SH-SY5Y (cell line): Measurements from ENCODE around the gene IVL.

Experiments
- GATA2 ChIP-seq: IDR thresholded peaks from 2 replicates; pipeline ENCODE4 v1.6.1; 2011; ENCODE audit warnings: mild to moderate bottlenecking, low read depth, low read length
- GATA3 ChIP-seq: IDR thresholded peaks from 2 replicates; pipeline ENCODE4 v1.6.1; 2011; ENCODE audit warnings: low read depth, mild to moderate bottlenecking, low read length, moderate library complexity

Gene IVL

DNA sequence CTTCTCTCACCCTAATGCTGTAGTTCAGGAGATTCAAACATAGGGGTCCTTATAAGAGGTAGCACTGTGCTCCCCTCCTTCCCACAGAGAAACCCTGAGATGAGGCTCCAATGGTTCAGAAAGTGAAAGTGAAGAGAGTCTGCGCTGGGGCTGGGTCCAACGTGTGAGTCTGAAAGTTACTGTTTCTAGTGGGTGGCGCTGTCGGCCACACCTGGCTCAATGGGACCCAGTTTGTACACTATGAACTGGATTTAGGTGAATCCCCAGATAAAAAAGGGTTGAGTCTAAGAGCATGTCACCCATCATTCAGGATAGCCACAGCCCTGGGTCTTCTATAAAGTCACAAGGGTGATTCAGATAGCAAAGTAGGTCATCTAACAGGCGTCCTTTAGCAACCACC is 27.4 kb upstream of the IVL start:
- TF ChIP-seq GATA2 (no peak), GATA3 (no peak)

DNA sequence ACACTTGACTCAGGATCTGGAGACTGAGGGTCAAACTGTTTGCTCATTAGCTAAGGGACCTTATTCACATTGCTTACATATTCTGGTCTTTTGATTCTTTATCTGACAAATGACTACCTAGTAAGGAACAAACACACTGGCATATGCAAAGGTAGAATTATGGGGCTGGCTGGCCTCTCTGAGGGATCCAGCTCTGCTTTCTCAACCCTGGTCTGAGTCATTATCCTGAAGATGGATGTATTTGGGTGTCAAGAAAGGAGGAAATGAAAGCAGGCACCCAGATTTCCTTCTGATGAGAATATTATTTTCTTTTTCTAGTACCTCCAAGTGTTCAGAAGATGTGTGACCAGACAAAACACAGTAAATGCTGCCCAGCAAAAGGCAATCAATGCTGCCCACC is 24.3 kb upstream of the IVL start:
- TF ChIP-seq GATA2 (no peak), GATA3 (no peak)

DNA sequence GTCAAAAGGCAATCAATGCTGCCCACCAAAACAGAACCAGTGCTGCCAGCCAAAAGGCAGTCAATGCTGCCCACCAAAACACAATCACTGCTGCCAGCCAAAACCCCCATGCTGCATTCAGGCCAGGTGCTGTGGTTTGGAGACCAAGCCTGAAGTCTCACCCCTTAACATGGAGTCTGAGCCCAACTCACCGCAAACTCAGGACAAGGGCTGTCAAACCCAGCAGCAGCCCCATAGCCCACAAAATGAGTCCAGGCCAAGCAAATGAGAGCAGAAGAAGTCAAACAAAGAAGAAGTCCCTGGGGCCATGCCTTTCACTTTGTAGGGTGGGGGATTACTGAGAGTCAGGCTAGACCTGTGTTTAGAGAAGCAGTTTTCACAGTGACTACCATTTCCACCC is 23.8 kb upstream of the IVL start:
- no peak for TF ChIP-seq GATA2

DNA sequence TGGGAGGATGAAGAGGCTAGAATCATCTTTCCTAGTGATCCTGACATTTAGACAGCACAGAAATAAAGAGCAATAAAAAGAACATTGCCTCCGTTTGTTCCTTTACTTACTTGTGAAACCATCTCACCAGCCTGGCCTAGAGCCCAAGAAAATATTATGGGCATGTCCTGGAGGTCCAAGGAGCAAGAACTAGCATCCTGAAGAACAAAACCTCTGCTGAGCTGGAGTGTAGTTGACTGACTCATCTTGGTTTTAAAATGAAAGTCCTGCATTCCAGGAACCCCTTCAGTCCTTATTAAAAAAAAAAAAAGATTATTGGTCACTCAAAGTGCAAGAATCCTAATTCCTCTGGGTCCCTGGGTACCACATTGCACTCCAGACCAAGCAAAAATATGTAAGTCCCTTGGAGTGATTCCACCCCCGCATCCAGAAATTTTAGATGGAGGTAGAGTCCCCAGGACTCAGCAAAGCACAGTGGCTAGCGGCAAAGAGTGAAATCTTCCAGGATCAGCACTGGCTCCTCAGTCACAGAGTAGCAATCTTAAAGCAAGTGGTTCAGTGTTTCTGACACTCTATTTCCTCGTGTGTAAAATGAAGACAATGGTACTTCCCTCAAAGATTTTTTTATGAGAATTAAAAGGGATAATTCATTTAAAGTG is 23.3 kb upstream of the IVL start:
- TF ChIP-seq GATA3 (no peak), GATA2 (no peak)

DNA sequence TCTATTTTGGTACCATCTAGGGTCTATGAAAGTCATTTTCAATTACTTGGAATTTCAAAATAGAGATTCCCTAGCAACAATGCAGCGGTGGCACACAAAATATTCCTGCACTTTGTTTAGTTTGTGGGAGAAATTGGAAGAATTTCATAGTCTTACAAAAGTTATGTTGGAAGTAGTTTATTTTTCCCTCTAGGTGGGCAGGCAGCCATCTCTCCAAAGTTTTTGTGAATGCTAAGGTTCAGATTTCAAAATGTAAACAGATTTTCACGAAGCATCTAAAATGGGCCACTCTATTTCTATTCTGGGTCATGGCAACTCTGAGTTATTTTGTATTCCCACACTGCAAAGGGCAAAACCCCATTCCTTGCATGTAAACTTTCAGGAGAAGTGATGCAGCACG is 22.3 kb upstream of the IVL start:
- no peak for TF ChIP-seq GATA2
- TF ChIP-seq GATA3 = no peak

DNA sequence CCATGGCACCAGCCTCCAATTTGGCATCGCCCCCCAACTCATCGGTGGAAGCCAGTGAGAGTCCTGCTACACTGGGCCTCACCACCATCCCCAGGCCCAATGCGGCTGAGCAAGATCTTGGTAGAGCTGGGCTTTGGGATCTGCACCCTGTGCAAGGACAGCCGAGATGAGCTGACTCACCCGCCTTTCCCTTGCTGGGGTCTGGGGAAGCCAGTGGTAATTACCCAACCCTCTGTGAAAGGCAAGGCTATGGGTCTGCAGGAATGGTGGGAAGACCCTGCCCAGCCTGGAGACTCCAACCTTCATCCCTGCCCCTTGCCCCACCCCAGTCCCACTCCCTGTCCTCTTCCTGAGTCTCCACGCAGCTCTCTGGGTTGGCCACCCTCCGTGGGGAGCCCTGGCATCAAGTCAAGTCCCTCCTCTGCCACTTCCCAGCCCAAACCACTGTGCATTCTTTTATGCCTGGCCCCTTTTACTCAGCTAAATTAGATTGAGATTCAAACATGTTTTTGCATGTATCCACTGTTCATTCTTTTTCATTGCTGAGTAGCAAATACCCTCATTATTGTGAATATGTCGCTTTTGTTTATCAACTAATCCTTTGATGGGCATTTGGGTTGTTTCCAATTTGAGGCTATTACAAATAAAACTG is 21.5 kb upstream of the IVL start:
- TF ChIP-seq GATA3 = no peak
- TF ChIP-seq GATA2 = no peak

DNA sequence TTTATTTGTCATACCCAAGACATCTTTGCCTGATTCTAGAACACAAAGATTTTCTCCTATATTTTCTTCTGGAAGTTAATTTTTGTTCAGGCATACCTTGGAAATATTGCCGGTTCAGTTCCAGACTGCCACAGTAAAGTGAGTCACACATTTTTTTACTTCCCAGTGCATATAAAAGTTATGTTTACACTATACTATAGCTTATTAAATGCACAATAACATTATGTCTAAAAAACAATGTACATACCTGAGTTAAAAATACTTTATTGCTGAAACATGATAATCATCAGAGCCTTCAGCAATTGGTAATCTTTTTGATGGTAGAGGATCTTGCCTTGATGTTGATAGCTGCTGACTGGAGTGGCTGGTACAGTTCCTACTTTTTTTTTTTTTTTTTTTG is 20.2 kb upstream of the IVL start:
- TF ChIP-seq GATA2 (no peak), GATA3 (no peak)

DNA sequence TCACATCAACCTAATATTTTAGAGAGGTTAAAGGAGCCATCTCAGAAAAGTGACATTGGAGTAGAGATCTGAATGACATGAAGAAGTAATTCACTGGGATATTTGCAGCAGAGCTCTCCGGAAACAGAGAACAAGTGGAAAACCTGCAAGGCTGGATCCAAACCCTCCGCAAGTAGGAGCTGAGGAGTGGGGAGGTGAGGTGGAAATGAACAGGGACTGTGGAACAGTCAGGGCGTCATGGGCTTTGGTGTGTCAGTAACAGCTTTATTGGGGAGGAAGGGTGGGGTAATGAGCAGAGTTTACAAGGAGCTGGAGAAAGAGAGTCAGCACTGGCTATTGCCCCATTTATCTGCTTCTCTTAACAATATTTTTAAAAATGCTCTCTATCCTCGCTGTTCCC is 9.3 kb upstream of the IVL start:
- TF ChIP-seq GATA3 (no peak), GATA2 (no peak)

DNA sequence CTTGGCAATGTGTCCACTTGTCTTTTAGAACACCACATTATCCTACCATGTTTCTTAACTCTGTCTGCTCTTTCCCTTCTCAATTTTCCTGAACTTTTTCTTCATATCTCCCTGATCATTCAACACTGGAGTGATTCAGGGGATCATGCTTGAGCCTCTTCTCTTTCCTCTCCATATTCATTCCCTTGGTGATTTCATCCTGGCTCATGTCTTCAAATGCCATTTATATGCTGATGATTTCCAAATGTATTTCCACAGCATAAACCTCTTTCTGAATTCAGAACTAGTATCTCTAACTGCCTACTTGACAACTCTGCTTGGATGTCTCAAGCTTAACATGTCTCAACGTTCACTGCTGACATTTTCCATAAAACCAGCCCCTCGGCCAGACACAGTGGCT is 8.5 kb upstream of the IVL start:
- TF ChIP-seq GATA2 (no peak), GATA3 (no peak)

DNA sequence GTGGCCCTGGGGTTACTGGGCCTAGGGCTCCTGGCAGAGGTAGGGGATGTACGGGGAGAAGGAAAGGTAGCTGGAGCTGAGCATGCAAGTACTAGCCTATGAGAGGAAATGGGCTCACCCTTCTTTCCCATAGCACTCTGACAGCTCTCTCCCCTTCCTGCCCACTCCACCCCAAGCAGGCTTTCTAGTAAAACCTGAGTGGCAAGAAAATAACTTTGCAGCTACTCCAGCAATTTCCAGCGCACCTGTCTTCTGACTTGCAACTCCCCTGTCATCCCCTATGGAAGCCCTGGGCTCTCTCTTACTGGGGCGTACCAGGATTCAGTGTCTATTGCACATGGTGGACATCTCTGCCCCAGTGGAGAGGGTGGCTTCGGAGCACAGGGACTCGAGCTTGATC is 6.7 kb upstream of the IVL start:
- TF ChIP-seq GATA3 (no peak), GATA2 (no peak)

DNA sequence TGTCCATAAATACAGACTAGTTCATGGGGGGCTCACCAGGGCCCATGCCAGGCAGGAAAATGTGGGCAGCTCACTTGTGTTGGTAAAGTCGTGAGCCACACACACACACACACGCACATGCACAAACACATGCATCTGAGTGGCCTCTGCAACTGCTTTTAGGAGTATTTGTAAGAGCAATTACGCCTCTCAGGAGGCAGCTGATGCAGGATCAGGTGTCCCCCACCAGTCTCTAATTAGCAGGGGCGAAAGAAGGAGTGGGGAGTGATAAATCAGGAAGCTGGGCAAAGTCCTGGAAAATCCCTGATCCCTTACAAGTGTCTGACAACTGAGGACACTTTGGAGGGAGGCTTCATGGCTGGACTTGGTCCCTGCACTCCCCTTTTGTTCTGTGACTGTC is 5.7 kb upstream of the IVL start:
- TF ChIP-seq GATA3 (no peak), GATA2 (no peak)

DNA sequence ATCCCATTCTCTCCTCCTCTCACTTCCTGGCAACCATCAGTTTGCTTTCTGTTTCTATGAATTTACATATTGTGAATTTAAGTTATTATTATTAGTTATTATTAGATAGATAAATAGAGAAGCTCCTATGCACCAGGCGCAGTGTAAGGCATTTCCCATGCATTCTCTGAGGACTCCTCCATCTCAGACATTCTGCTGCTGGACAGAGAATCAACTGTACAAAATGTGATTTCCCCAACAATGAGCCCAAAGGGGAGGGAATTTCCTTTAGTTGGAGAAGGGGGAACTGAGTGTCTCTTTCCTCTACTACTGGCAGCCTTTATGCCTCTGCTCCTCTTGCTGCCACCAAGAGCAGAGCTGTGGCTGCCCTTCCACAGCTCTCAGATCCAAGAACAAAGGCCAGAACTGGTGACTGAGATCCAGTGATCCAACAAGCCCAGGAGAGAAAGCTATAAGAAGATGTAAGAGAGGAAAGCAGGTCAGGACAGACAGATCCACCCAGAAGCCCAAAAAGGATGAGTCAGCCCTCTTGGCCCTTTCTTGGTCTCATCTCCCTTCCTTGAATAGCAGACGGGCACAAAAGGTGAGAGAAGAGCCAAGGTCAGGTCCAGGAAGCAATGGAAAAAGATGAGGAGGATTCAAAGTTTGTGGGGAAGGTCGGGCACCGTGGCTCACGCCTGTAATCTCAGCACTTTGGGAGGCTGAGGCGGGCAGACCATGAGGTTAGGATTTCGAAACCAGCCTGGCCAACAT is 3.5 kb upstream of the IVL start:
- TF ChIP-seq GATA3 = no peak

DNA sequence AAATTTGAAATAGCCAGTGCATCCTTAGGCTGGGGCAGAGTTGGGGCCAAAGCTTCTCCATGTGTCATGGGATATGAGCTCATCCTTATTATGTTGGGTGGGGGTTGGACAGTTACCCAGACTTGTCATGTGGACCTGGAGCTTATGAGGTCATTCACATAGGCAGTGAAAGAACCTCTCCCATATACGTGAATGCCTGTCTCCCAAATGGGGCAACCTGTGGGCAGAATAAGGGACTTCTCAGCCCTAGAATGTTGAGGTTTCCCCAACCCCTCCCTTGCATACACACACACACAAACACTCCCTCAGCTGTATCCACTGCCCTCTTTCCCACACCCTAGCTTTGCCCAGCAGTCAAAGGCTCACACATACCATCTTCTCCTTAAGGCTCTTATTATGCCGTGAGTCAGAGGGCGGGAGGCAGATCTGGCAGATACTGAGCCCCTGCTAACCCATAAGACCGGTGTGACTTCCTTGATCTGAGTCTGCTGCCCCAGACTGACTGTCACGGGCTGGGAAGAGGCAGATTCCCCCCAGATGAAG is 2.3 kb upstream of the IVL start:
- TF ChIP-seq GATA3 (no peak), GATA2 (no peak)

DNA sequence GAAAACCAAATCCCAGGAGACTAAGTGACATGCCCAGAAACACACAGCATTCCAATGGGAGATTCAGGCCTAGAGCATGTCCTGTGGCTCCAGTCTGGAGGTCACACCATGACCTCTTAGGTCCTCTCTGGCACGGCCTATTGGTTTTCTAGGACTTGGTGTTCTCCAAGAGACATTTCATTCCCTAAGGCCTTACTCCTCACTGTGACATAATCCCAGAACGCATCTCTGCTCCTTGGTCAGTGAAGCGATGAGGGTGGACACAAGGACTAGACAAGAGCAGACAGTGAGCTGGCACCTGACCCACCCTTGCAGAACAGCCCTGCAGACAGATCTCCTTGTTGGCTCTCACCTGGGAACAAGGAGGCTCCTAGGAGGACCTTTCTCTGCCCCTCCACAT is 860 bp downstream of the IVL start:
- TF ChIP-seq GATA2 (no peak), GATA3 (no peak)

DNA sequence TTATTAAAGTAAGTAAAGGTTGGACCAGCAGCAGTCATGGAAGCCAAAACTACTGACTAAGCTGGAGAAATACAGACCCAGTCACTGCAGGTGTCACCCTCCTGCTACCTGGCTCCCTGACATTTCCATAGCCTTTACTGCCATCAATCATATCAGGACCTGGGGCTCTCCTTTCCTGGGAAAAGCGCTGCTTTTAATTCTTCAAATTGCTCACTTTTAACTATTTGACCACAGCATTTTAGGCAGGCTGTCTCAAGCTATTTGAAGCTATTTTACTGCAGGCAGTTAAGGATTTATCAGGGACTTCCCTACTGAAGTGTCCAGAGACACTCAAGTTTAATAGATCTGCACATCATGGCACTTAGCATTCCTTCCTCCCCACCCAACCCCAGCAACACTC is 4.1 kb downstream of the IVL start:
- no peak for TF ChIP-seq GATA3

DNA sequence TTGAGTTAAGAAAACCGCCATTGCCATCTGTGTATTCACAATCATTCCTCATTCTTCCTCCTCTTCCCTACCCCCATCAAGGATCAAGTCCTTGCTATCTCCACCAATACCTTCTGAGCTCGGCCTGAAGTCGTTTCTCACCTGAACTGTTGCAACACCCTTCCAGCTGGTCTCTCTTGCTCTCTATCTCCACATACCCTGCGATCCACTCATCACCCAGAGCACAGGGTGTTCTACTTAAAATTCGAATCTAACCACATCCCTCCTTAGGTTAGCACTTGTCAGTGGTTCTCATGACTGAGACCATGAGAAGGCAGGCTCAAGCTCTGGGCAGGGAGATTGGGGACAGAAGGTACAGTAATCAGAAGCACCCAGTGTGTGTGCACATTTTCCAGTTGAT is 4.6 kb downstream of the IVL start:
- TF ChIP-seq GATA2 (no peak), GATA3 (no peak)

DNA sequence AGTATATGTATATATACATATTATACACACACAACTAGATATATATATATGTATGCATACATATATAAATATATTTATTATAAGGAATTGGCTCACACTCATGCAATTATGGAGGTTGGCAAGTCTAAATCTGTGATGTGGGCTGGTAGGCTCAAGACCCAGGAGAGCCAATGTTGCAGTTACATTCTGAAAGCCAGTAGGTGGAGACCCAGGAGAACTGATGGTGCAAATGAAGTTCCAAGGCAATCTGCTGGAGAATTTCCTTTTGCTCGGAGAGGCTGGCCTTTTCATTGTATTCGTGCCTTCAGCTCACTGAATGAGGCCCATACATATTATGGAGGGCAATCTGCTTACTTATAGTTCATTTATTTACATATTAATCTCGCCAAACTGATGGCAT is 9.4 kb downstream of the IVL start:
- TF ChIP-seq GATA3 (no peak), GATA2 (no peak)
